DND-41 (cell line): ENCODE measurements around the gene KMT2B.

Source experiments
- ATAC-seq: fragments of 200-7000 bp; cut with Tn5 transposase; 3 replicates; pipeline ENCODE4 v1.9.1; 2021; ENCODE audit warnings: low read depth; ENCODE audit not compliant: insufficient read depth
- DNase-seq: peaks from one replicate; pipeline ENCODE4 v3.0.0-alpha.2; 2020
- H2AFZ ChIP-seq: 2 replicates; pipeline ENCODE4 v1.6.0; 2012; ENCODE audit warnings: low read depth, low read length
- H3K27ac ChIP-seq: 2 replicates; pipeline ENCODE4 v1.5.1; 2012; ENCODE audit warnings: low read length, inconsistent platforms
- H3K27me3 ChIP-seq: fragments of 200-600 bp; sonication (generic); 2 replicates; pipeline ENCODE4 v1.6.0; 2012; ENCODE audit warnings: low read length, mild to moderate bottlenecking, inconsistent platforms; ENCODE audit not compliant: insufficient read depth, poor library complexity
- H3K36me3 ChIP-seq: 2 replicates; pipeline ENCODE4 v1.5.1; 2012; ENCODE audit warnings: low read length, inconsistent platforms; ENCODE audit not compliant: insufficient read depth
- H3K4me1 ChIP-seq: 2 replicates; pipeline ENCODE4 v1.5.1; 2012; ENCODE audit warnings: mild to moderate bottlenecking, low read length; ENCODE audit not compliant: insufficient read depth
- H3K4me2 ChIP-seq: 2 replicates; pipeline ENCODE4 v1.6.0; 2012; ENCODE audit warnings: mild to moderate bottlenecking, moderate library complexity, low read length, inconsistent platforms; ENCODE audit not compliant: insufficient read depth
- H3K4me3 ChIP-seq, 2 experiments: fragments of 200-600 bp in 1 of 2; shearing (Covaris generic) in 1 of 2; 2 replicates each; pipeline ENCODE4 v1.5.1; 2012 to 2016; ENCODE audit warnings: inconsistent platforms in 2 of 2, low read length in 2 of 2, mild to moderate bottlenecking in 2 of 2, low read depth in 1 of 2, moderate library complexity in 1 of 2
- H3K79me2 ChIP-seq: 2 replicates; pipeline ENCODE4 v1.6.0; 2012; ENCODE audit warnings: low read length, inconsistent platforms; ENCODE audit not compliant: insufficient read depth
- H3K9ac ChIP-seq: 2 replicates; pipeline ENCODE4 v1.6.0; 2012; ENCODE audit warnings: low read depth, mild to moderate bottlenecking, inconsistent platforms, low read length, moderate library complexity
- H3K9me3 ChIP-seq: 2 replicates; pipeline ENCODE4 v1.5.1; 2012; ENCODE audit warnings: low read length, moderate library complexity, mild to moderate bottlenecking, inconsistent platforms; ENCODE audit not compliant: insufficient read depth, severe bottlenecking
- H4K20me1 ChIP-seq: 2 replicates; pipeline ENCODE4 v1.6.0; 2012; ENCODE audit warnings: low read length; ENCODE audit not compliant: insufficient read depth
- EZH2 ChIP-seq: IDR thresholded peaks from 3 replicates; pipeline ENCODE4 v1.6.1; 2012; ENCODE audit warnings: borderline replicate concordance, low read depth, mild to moderate bottlenecking, moderate library complexity, low read length, inconsistent platforms; ENCODE audit not compliant: severe bottlenecking
- TF ChIP-seq, protein P1 (sequence below): IDR thresholded peaks from 2 replicates; pipeline ENCODE4 v1.5.1; 2012; ENCODE audit warnings: borderline replicate concordance, low read length, moderate library complexity, mild to moderate bottlenecking; ENCODE audit not compliant: poor library complexity, severe bottlenecking; ENCODE audit errors: extremely low read depth

Gene KMT2B

DNA sequence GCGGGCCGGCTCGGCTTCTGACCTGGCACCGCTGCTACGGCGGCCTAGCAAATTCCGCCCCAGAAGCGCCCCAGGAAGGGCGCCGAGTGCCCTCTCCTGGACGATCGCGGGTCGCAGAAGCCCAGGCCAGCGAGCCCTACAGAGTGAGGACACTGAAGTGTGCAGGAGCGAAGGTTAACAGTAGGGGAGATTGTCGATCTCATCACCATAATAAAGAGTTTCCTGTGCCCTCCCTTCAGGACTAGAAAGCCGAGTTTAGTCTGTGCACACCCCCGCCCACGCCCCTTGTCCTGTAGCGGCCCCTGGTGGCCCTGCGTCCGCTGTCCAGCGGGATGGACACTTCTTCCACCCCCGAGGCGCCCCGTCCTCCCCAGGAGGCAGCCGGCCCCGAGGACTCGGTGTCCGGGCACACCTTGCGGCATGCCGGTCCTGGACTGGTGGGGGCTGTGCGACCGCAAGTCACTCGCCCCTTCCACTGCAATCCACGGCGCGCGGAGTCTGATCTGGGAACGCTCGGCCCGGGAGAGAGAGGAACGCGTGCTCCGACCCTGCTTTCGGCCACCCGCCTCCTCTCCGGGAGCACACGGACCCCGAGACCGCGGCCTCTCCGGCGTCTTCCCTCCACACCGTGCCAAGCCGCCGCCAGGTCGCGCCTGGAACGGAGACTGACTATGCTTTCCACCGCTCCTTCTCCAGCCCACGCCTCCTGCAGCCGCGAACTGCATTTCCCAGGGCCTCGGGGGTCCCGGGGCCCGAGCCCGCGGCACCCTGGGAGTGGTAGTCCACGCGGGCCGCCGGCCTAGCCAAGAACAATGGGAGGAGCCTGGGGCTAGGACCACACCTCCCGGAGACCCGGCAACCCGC lies 770 bp upstream of the KMT2B start:
- Histone ChIP-seq H4K20me1 (peaks cover 31% of the 10 kb centered on the region), H2AFZ (peak overlapping the region; percentile 96), H3K4me1 (peaks cover 42% of the 10 kb centered on the region), H3K27me3 (no peaks in the 10 kb centered on the region), H3K4me2 (peak overlapping the region; percentile 96), H3K9ac (peak overlapping the region; percentile 81), H3K36me3 (peaks cover 30% of the 10 kb centered on the region), H3K4me3 (peak overlapping the region; percentile 59 to 94; a peak in 3 of 4 replicates), H3K9me3 (no peaks in the 10 kb centered on the region), H3K27ac (peak overlapping the region; percentile 80), H3K79me2 (peaks cover 47% of the 10 kb centered on the region)
- DNase-seq (peak; percentile 98), ATAC-seq (peak; percentile 92)
- TF ChIP-seq EZH2 = no peak
- TF ChIP-seq, protein P1, sequence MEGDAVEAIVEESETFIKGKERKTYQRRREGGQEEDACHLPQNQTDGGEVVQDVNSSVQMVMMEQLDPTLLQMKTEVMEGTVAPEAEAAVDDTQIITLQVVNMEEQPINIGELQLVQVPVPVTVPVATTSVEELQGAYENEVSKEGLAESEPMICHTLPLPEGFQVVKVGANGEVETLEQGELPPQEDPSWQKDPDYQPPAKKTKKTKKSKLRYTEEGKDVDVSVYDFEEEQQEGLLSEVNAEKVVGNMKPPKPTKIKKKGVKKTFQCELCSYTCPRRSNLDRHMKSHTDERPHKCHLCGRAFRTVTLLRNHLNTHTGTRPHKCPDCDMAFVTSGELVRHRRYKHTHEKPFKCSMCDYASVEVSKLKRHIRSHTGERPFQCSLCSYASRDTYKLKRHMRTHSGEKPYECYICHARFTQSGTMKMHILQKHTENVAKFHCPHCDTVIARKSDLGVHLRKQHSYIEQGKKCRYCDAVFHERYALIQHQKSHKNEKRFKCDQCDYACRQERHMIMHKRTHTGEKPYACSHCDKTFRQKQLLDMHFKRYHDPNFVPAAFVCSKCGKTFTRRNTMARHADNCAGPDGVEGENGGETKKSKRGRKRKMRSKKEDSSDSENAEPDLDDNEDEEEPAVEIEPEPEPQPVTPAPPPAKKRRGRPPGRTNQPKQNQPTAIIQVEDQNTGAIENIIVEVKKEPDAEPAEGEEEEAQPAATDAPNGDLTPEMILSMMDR = peak; percentile 76

- H3K27ac ChIP-seq = peak overlapping the region; percentile 48
- H3K9ac ChIP-seq = peak overlapping the region; percentile 84
- H3K27me3 ChIP-seq = no peaks in the 10 kb centered on the region
- ATAC-seq = peak; percentile 7; the same call in 1 of the 3 replicates
- H3K4me3 ChIP-seq = peak overlapping the region; percentile 56 to 94; a peak in 3 of 4 replicates
- H3K9me3 ChIP-seq = no peaks in the 10 kb centered on the region
- peak; percentile 65 for DNase-seq
- peaks cover 42% of the 10 kb centered on the region for H4K20me1 ChIP-seq
- H2AFZ ChIP-seq = peak overlapping the region; percentile 7
- peaks cover 45% of the 10 kb centered on the region for H3K36me3 ChIP-seq
- TF ChIP-seq EZH2 = no peak
- TF ChIP-seq, protein P1 = no peak
- peaks cover 52% of the 10 kb centered on the region for H3K79me2 ChIP-seq
- H3K4me2 ChIP-seq = peak overlapping the region; percentile 82
- peaks cover 42% of the 10 kb centered on the region for H3K4me1 ChIP-seq
Observed at GRCh38 chr19:35718345-35719041, 690 bp downstream of the KMT2B start.

DNA sequence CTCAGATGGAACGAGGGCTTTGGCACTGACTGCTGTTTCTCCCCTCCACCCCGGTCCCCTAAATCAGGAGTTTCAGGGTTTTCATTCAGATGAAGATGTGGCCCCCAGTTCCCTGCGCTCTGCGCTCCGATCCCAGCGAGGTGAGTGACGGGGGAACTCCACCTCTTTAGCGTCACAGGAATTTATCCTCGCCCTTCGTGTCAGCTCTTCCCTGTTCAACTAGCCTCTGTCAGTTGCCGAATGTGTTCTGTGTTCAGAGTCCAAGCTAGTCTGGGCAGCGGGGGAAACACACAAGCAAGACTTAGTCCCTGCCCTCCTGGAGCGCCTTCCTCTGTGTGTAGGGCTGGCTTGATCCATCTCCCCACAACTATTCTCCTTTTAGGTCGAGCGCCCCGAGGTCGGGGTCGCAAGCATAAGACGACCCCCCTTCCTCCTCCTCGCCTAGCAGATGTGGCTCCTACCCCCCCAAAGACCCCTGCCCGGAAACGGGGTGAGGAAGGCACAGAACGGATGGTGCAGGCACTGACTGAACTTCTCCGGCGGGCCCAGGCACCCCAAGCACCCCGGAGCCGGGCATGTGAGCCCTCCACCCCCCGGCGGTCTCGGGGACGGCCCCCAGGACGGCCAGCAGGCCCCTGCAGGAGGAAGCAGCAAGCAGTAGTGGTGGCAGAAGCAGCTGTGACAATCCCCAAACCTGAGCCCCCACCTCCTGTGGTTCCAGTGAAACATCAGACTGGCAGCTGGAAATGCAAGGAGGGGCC lies 1.8 kb downstream of the KMT2B start:
- Histone ChIP-seq H3K79me2 (peaks cover 54% of the 10 kb centered on the region), H3K9me3 (no peaks in the 10 kb centered on the region), H4K20me1 (peaks cover 49% of the 10 kb centered on the region), H3K4me3 (peak overlapping the region; percentile 56 to 94; a peak in 3 of 4 replicates), H3K36me3 (peaks cover 56% of the 10 kb centered on the region), H3K27ac (peak overlapping the region; percentile 48; the same call in 1 of the 2 replicates), H2AFZ (no peak overlapping the region), H3K9ac (peak overlapping the region; percentile 84), H3K4me2 (peak overlapping the region; percentile 82), H3K27me3 (no peaks in the 10 kb centered on the region), H3K4me1 (peaks cover 42% of the 10 kb centered on the region)
- no peak for DNase-seq
- no peak for TF ChIP-seq EZH2
- TF ChIP-seq, protein P1 = no peak
- no peak for ATAC-seq
